ENCODE measurements around the gene MRPL40.
A peak's percentile ranks its signal among the peaks of the same experiment; 100 is the strongest.

Gene MRPL40

DNA sequence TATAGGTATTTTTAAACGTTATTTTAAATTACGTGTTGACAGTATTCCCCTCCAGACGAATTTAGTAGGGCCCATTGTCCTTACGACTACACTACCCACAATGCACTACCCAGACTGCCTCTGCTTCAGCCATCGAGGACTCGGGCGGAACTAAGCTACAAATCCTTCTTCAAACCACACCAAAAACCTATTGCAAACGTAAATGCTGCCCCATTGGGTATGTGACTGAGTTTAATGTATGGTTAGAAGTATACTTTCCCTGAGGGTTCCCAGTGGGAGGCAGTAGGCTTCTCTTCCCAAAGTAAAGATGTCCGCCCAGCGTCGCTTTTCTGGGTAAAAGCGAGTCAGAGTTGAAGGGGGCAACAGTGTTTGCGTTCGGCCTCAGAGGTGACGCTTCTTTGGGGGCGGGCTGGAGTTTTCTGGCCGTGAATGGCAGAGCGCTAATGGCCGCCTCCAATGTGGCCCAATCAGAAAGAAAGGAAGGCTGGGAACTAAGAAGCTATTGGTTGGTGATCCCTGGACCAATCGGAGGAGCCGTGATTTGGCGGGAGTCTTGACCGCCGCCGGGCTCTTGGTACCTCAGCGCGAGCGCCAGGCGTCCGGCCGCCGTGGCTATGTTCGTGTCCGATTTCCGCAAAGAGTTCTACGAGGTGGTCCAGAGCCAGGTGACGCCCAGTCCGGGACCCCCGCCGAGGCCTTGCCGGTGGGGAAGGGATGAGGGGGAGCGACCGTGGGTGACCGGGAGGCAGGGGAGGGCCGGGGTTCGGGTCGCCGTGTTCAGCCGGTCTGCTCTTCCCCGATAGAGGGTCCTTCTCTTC lies 47.2 kb downstream of the MRPL40 start, which contains the start of gene CDC45 (continued):
- TF ChIP-seq, protein P1, sequence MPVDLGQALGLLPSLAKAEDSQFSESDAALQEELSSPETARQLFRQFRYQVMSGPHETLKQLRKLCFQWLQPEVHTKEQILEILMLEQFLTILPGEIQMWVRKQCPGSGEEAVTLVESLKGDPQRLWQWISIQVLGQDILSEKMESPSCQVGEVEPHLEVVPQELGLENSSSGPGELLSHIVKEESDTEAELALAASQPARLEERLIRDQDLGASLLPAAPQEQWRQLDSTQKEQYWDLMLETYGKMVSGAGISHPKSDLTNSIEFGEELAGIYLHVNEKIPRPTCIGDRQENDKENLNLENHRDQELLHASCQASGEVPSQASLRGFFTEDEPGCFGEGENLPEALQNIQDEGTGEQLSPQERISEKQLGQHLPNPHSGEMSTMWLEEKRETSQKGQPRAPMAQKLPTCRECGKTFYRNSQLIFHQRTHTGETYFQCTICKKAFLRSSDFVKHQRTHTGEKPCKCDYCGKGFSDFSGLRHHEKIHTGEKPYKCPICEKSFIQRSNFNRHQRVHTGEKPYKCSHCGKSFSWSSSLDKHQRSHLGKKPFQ (tag by site-specific recombination; IDR thresholded peaks at IDR 0.05) = no peak
- TF ChIP-seq ZNF366 (tag by site-specific recombination; conservative IDR thresholded peaks at IDR 0.05) (no peak), ZNF660 (tag by site-specific recombination; IDR thresholded peaks at IDR 0.05) (peak; percentile 10; the same call in 1 of the 2 replicates), ZNF626 (tag by site-specific recombination; IDR thresholded peaks at IDR 0.05) (no peak), ZNF423 (tag by site-specific recombination; IDR thresholded peaks at IDR 0.05) (no peak), ZNF302 (tag by site-specific recombination; IDR thresholded peaks at IDR 0.05; ENCODE audit: low read depth) (no peak), FEZF1 (tag by site-specific recombination; IDR thresholded peaks at IDR 0.05) (peak; percentile 45), KLF8 (tag by site-specific recombination; IDR thresholded peaks at IDR 0.05) (peak; percentile 61; the same call in 1 of the 2 replicates), ZNF175 (tag by site-specific recombination; IDR thresholded peaks at IDR 0.05) (no peak), IKZF3 (tag by site-specific recombination; IDR thresholded peaks at IDR 0.05) (no peak), ZNF404 (tag by site-specific recombination; IDR thresholded peaks at IDR 0.05) (no peak), SP2 (tag by site-specific recombination; IDR thresholded peaks at IDR 0.05) (peak; percentile 95), ZNF621 (tag by site-specific recombination; IDR thresholded peaks at IDR 0.05) (no peak), GLIS1 (tag by site-specific recombination; IDR thresholded peaks at IDR 0.05) (peak; percentile 49), ZNF146 (tag by site-specific recombination; IDR thresholded peaks at IDR 0.05) (no peak), KLF17 (tag by site-specific recombination; IDR thresholded peaks at IDR 0.05) (0 out of 2 replicates have a peak, but pooled peaks have one; percentile 11), ZNF2 (tag by site-specific recombination; IDR thresholded peaks at IDR 0.05) (peak; percentile 27; the same call in 1 of the 2 replicates), YY2 (tag by site-specific recombination; IDR thresholded peaks at IDR 0.05) (peak; percentile 93), ZNF184 (tag by site-specific recombination; IDR thresholded peaks at IDR 0.05) (no peak), ZFP3 (tag by site-specific recombination; IDR thresholded peaks at IDR 0.05; ENCODE audit: low read depth) (no peak), ZNF274 (IDR thresholded peaks at IDR 0.05; ENCODE audit: low read length) (no peak), ZNF274 (tag by site-specific recombination; IDR thresholded peaks at IDR 0.05; ENCODE audit: borderline replicate concordance) (no peak), ZNF114 (tag by site-specific recombination; IDR thresholded peaks at IDR 0.05) (no peak), ZNF777 (tag by site-specific recombination; IDR thresholded peaks at IDR 0.05; ENCODE audit: borderline replicate concordance) (no peak), ZNF324 (tag by site-specific recombination; IDR thresholded peaks at IDR 0.05) (peak; percentile 63; the same call in 1 of the 2 replicates), RBAK (tag by site-specific recombination; IDR thresholded peaks at IDR 0.05) (no peak), SETDB1 (IDR thresholded peaks at IDR 0.05; ENCODE audit: insufficient read length, low read length) (no peak), ZNF530 (tag by site-specific recombination; IDR thresholded peaks at IDR 0.05; ENCODE audit: low read depth) (no peak), ZBTB21 (tag by site-specific recombination; IDR thresholded peaks at IDR 0.05) (peak; percentile 83)
- TF ChIP-seq, protein P2, sequence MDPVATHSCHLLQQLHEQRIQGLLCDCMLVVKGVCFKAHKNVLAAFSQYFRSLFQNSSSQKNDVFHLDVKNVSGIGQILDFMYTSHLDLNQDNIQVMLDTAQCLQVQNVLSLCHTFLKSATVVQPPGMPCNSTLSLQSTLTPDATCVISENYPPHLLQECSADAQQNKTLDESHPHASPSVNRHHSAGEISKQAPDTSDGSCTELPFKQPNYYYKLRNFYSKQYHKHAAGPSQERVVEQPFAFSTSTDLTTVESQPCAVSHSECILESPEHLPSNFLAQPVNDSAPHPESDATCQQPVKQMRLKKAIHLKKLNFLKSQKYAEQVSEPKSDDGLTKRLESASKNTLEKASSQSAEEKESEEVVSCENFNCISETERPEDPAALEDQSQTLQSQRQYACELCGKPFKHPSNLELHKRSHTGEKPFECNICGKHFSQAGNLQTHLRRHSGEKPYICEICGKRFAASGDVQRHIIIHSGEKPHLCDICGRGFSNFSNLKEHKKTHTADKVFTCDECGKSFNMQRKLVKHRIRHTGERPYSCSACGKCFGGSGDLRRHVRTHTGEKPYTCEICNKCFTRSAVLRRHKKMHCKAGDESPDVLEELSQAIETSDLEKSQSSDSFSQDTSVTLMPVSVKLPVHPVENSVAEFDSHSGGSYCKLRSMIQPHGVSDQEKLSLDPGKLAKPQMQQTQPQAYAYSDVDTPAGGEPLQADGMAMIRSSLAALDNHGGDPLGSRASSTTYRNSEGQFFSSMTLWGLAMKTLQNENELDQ (tag by site-specific recombination; IDR thresholded peaks at IDR 0.05; ENCODE audit: low read depth) = no peak
- TF ChIP-seq, protein P3, sequence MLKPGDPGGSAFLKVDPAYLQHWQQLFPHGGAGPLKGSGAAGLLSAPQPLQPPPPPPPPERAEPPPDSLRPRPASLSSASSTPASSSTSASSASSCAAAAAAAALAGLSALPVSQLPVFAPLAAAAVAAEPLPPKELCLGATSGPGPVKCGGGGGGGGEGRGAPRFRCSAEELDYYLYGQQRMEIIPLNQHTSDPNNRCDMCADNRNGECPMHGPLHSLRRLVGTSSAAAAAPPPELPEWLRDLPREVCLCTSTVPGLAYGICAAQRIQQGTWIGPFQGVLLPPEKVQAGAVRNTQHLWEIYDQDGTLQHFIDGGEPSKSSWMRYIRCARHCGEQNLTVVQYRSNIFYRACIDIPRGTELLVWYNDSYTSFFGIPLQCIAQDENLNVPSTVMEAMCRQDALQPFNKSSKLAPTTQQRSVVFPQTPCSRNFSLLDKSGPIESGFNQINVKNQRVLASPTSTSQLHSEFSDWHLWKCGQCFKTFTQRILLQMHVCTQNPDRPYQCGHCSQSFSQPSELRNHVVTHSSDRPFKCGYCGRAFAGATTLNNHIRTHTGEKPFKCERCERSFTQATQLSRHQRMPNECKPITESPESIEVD (tag by site-specific recombination; IDR thresholded peaks at IDR 0.05) = no peak
- TF ChIP-seq, protein P4, sequence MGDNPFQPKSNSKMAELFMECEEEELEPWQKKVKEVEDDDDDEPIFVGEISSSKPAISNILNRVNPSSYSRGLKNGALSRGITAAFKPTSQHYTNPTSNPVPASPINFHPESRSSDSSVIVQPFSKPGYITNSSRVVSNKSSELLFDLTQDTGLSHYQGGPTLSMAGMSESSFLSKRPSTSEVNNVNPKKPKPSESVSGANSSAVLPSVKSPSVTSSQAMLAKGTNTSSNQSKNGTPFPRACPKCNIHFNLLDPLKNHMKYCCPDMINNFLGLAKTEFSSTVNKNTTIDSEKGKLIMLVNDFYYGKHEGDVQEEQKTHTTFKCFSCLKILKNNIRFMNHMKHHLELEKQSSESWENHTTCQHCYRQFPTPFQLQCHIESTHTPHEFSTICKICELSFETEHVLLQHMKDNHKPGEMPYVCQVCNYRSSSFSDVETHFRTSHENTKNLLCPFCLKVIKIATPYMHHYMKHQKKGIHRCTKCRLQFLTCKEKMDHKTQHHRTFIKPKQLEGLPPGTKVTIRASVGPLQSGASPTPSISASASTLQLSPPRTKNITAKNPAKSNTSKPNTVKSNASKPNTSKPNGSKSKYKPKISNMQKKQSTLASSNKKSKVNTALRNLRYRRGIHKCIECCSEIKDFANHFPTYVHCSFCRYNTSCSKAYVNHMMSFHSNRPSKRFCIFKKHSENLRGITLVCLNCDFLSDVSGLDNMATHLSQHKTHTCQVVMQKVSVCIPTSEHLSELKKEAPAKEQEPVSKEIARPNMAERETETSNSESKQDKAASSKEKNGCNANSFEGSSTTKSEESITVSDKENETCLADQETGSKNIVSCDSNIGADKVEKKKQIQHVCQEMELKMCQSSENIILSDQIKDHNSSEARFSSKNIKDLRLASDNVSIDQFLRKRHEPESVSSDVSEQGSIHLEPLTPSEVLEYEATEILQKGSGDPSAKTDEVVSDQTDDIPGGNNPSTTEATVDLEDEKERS (tag by site-specific recombination; IDR thresholded peaks at IDR 0.05) = no peak
